Activated CD8-positive, alpha-beta T cell treated with anti-CD3 and anti-CD28 coated beads, Interleukin-2, amount 10 ng/mL, durations not matched to agents 7 days and 5 days (primary cell): Measurements from ENCODE around the gene ACAP3. TPM values are rescaled to one million over a fixed set of nuclear protein-coding genes. Genes with fewer than 3 reads are reported as not detected.
"Not testable (repeated sequence)": the region's sequence is repeated elsewhere in the genome, so short reads cannot be mapped to it uniquely, and the experiment has no call there.

Experiments
- ATAC-seq: fragments of 150-1000 bp; cut with Tn5 transposase; one replicate; pipeline ENCODE4 v1.10.0; 2021; ENCODE audit warnings: moderate library complexity
- CTCF ChIA-PET: fragments of 350-600 bp; sonication (Branson Sonifier 250); formaldehyde crosslinking; loops from one replicate; lab custom pipeline; 2021; ENCODE audit warnings: antibody characterized with exemption; lab: Charles Lee
- POLR2A ChIA-PET: fragments of 350-600 bp; sonication (Branson Sonifier 250); formaldehyde crosslinking; loops from one replicate; lab custom pipeline; 2021; ENCODE audit warnings: antibody characterized with exemption; lab: Charles Lee
- DNase-seq: peaks from one replicate; pipeline ENCODE4 v3.0.0-alpha.2; 2020
- H3K27ac Mint-ChIP-seq: one replicate; pipeline ENCODE4 v1.8.0; 2021; ENCODE audit warnings: mild to moderate bottlenecking, mixed read lengths
- H3K27me3 Mint-ChIP-seq: one replicate; pipeline ENCODE4 v1.8.0; 2021; ENCODE audit warnings: low read depth, mixed read lengths
- H3K36me3 Mint-ChIP-seq: one replicate; pipeline ENCODE4 v1.8.0; 2021; ENCODE audit warnings: low read depth, mixed read lengths
- H3K4me1 Mint-ChIP-seq: one replicate; pipeline ENCODE4 v1.8.0; 2021; ENCODE audit warnings: low read depth, mixed read lengths
- H3K4me3 Mint-ChIP-seq: one replicate; pipeline ENCODE4 v1.8.0; 2021; ENCODE audit warnings: mild to moderate bottlenecking, mixed read lengths
- H3K9me3 Mint-ChIP-seq: one replicate; pipeline ENCODE4 v1.8.0; 2022; ENCODE audit warnings: mixed read lengths; ENCODE audit not compliant: insufficient read depth
- total RNA-seq, 2 experiments: library from RNA; stranded (reverse); gene quantifications; one replicate each; pipeline ENCODE4 v1.2.3, GENCODE V29; 2021

ACAP3 gene
- total RNA-seq, 2 experiments from 2014 or later = 65.2 to 87.3 TPM

DNA sequence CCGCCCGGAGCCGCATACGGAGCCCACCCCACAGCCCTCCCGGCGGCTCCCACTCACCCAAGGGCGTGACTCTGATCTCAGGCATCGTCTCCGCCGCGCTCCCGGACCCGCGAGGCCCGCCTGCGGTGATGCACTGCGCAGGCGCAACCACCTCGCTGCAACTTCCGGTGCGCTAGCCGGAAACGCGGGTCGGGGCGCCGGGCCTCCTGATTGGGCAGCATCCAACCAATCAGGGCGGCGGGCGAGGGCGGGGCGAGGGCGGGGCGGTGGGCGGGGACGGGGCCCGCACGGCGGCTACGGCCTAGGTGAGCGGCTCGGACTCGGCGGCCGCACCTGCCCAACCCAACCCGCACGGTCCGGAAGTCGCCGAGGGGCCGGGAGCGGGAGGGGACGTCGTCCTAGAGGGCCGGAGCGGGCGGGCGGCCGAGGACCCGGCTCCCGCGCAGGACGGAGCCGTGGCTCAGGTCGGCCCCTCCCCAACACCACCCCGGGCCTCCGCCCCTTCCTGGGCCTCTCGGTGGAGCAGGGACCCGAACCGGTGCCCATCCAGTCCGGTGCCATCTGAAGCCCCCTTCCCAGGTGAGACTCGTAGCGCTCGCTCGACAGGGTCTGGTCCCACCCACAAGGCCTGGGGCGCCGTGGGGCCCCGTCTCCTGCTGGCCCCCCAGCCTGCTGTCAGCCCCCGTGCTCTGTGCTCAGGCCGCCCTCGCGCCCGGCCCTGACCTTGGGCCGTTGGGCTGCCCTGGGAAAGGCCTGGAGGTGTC lies 17.0 kb upstream of the ACAP3 start, which contains the start of the genes CPTP and INTS11:
Gene CPTP (plus strand): TSS at position 279 of the 764 bp plus-strand sequence. CDS start 2,109 bp downstream, outside the sequence.
Gene INTS11 (minus strand): TSS at position 137 of the 764 bp plus-strand sequence. CDS start 52 bp downstream, at position 85.
- POLR2A ChIA-PET = interaction anchor here (0.6 kb wide), 1 partner anchor 378 kb away, joined by 3 read pairs; no protein-coding TSS in a partner anchor
- Mint-ChIP-seq H3K36me3 (peaks cover 8% of the 10 kb centered on the region), H3K27ac (peak within 1 kb of the TSS; percentile 93), H3K9me3 (no peaks in the 10 kb centered on the region), H3K4me3 (peak within 1 kb of the TSS; percentile 87), H3K27me3 (no peaks in the 10 kb centered on the region), H3K4me1 (peaks cover 38% of the 10 kb centered on the region)
- DNase-seq (peak; percentile 97), ATAC-seq (peak; percentile 88)
- CTCF ChIA-PET = no interaction called here

- H3K9me3 Mint-ChIP-seq = no peaks in the 10 kb centered on the region
- peak; percentile 57 for ATAC-seq
- CTCF ChIA-PET = no interaction called here
- no peak for DNase-seq
- H3K27ac Mint-ChIP-seq = peak overlapping the region; percentile 68
- POLR2A ChIA-PET = no interaction called here
- no peaks in the 10 kb centered on the region for H3K27me3 Mint-ChIP-seq
- H3K36me3 Mint-ChIP-seq = peaks cover 13% of the 10 kb centered on the region
- peaks cover 38% of the 10 kb centered on the region for H3K4me1 Mint-ChIP-seq
- H3K4me3 Mint-ChIP-seq = peak overlapping the region; percentile 87
Observed at GRCh38 chr1:1324084-1324523, 16.4 kb upstream of the ACAP3 start.

GRCh38 chr1:1322952-1323351 lies 15.2 kb upstream of the ACAP3 start:
- ATAC-seq (no peak), DNase-seq (no peak)
- Mint-ChIP-seq H3K9me3 (no peaks in the 10 kb centered on the region), H3K36me3 (peaks cover 14% of the 10 kb centered on the region), H3K27ac (peak overlapping the region; percentile 93), H3K27me3 (no peaks in the 10 kb centered on the region), H3K4me3 (peak overlapping the region; percentile 82), H3K4me1 (peaks cover 38% of the 10 kb centered on the region)
- ChIA-PET CTCF (no interaction called here), POLR2A (no interaction called here)

DNA sequence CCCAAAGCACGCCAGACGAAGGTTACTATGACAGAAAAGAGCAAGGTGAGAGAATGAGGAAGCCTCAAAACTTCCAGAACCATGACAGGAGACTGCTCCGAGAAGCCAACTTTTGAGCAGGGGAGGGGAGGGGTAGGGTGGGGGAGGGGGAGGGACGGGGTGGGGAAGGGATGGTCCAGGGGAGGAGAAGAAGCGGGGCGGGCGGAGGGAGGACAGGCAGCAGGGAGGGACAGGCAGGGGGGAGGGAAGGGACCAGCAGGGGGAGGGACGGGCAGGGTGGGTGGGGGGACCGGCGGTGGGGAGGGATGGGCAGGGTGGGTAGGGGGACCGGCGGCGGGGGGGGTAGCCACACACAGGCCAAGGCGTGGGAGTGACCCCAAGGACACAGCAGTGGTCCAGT lies 14.7 kb upstream of the ACAP3 start:
- no peak for DNase-seq
- Mint-ChIP-seq H3K9me3 (no peaks in the 10 kb centered on the region), H3K27ac (peak overlapping the region; percentile 51), H3K4me3 (peak overlapping the region; percentile 42), H3K36me3 (peaks cover 17% of the 10 kb centered on the region), H3K4me1 (peaks cover 38% of the 10 kb centered on the region), H3K27me3 (no peaks in the 10 kb centered on the region)
- POLR2A ChIA-PET = no interaction called here
- ATAC-seq = no peak
- CTCF ChIA-PET = no interaction called here

GRCh38 chr1:1321477-1321876 lies 13.7 kb upstream of the ACAP3 start:
- ChIA-PET CTCF (no interaction called here), POLR2A (interaction anchor here (1.0 kb wide), 1 partner anchor 10 kb away, joined by 4 read pairs; no protein-coding TSS in a partner anchor)
- ATAC-seq (no peak), DNase-seq (no peak)
- Mint-ChIP-seq H3K4me1 (peaks cover 35% of the 10 kb centered on the region), H3K4me3 (no peak overlapping the region), H3K9me3 (no peaks in the 10 kb centered on the region), H3K36me3 (peaks cover 19% of the 10 kb centered on the region), H3K27me3 (no peaks in the 10 kb centered on the region), H3K27ac (peak overlapping the region; percentile 30)

DNA sequence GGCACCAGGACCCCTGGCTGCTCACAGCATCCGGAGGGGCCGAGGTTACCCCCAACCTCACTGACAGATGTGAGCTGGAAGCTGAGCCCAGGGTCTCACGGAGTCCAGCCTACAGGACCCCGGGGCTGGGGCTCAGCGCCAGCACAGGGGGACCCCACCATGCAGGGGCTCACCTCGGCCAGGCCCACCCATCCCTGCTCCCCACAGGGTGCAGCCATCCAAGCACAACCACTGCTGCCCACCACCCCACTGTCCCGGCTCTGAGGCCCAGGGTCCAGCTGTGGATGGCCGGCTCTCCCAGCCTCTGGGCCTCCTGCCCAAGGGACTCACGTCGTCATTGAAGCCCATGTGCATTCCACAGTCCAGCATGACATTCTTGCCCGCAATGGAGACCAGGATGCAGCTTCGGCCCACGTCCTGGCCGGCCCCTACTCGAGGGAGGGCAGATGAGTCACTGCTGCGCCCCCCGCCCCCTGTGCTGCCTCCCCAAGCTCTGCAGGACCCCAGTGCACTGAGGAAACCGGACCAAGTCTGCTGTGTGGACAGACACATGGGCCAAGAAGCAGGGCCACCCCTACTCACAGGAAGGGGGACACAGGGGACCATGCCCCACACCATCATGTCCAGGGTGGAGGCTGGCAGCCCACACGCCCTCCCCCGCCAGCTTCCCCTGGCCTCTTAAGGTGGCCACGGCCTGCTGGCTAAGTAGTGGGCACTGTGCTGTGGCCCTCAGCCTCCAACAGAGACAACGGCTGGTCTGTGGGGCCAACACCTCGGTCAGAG lies 13.1 kb upstream of the ACAP3 start:
- peaks cover 28% of the 10 kb centered on the region for H3K4me1 Mint-ChIP-seq

DNA sequence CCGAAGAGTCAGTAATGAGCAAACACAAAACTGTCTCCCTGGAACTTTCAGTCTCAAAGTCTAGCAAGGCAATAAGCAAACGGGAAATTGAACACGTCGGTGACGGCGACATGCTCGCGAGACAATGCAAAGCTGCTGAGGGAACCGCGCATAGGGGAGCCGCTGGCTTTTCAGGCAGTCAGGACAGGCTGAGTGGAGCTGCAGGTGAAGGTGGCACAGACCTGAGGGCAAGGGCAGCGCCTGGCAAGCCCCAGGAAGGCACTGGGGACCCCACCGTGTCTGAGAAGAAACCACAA lies 11.9 kb upstream of the ACAP3 start:
- ChIA-PET POLR2A (no interaction called here), CTCF (no interaction called here)
- peaks cover 24% of the 10 kb centered on the region for H3K4me1 Mint-ChIP-seq
- ATAC-seq (no peak), DNase-seq (no peak)
- no peaks in the 10 kb centered on the region for H3K27me3 Mint-ChIP-seq
- H3K36me3 Mint-ChIP-seq = peaks cover 28% of the 10 kb centered on the region
- H3K4me3 Mint-ChIP-seq = no peak overlapping the region
- no peaks in the 10 kb centered on the region for H3K9me3 Mint-ChIP-seq
- no peak overlapping the region for H3K27ac Mint-ChIP-seq

More for the DNA sequence above, 13.1 kb upstream of the ACAP3 start:
- Mint-ChIP-seq H3K27ac (no peak overlapping the region), H3K4me3 (no peak overlapping the region), H3K27me3 (no peaks in the 10 kb centered on the region), H3K9me3 (no peaks in the 10 kb centered on the region), H3K36me3 (peaks cover 23% of the 10 kb centered on the region)
- POLR2A ChIA-PET = interaction anchor here (1.0 kb wide), 1 partner anchor 9 kb away, joined by 4 read pairs; no protein-coding TSS in a partner anchor
- ATAC-seq (no peak), DNase-seq (no peak)
- CTCF ChIA-PET = no interaction called here

GRCh38 chr1:1318777-1319645 lies 11.3 kb upstream of the ACAP3 start:
- ATAC-seq (no peak), DNase-seq (no peak)
- no peak overlapping the region for H3K27ac Mint-ChIP-seq
- CTCF ChIA-PET = no interaction called here
- POLR2A ChIA-PET = no interaction called here
- peaks cover 28% of the 10 kb centered on the region for H3K36me3 Mint-ChIP-seq
- no peaks in the 10 kb centered on the region for H3K27me3 Mint-ChIP-seq
- peaks cover 23% of the 10 kb centered on the region for H3K4me1 Mint-ChIP-seq
- H3K9me3 Mint-ChIP-seq = no peaks in the 10 kb centered on the region
- H3K4me3 Mint-ChIP-seq = no peak overlapping the region

GRCh38 chr1:1318131-1318652 lies 10.5 kb upstream of the ACAP3 start:
- peaks cover 32% of the 10 kb centered on the region for H3K36me3 Mint-ChIP-seq
- DNase-seq (no peak), ATAC-seq (no peak)
- no peaks in the 10 kb centered on the region for H3K9me3 Mint-ChIP-seq
- ChIA-PET POLR2A (no interaction called here), CTCF (no interaction called here)
- no peaks in the 10 kb centered on the region for H3K27me3 Mint-ChIP-seq
- peaks cover 18% of the 10 kb centered on the region for H3K4me1 Mint-ChIP-seq
- no peak overlapping the region for H3K27ac Mint-ChIP-seq
- no peak overlapping the region for H3K4me3 Mint-ChIP-seq

DNA sequence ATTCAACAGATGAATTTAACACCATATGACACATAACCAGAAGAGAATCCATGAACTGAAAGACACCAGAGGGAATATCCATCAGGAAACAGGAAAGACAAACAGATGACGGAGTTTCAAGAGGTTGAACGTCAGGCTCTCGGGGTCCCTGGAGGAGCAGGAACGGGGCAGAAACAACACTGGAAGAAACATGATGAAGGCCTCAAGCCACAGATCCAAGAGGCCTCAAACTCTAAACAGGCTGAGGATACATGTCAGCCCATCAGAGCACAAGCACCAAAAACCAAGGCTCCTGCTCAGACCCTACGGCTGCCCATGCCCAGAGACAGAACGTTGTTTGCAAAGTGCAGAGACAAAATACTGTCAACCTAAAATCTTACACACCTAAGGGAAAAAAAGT lies 9.7 kb upstream of the ACAP3 start:
- no peaks in the 10 kb centered on the region for H3K9me3 Mint-ChIP-seq
- no peak overlapping the region for H3K27ac Mint-ChIP-seq
- CTCF ChIA-PET = no interaction called here
- no peaks in the 10 kb centered on the region for H3K27me3 Mint-ChIP-seq
- H3K4me3 Mint-ChIP-seq = no peak overlapping the region
- POLR2A ChIA-PET = no interaction called here
- peaks cover 36% of the 10 kb centered on the region for H3K36me3 Mint-ChIP-seq
- DNase-seq = no peak
- peaks cover 12% of the 10 kb centered on the region for H3K4me1 Mint-ChIP-seq
- ATAC-seq = no peak

DNA sequence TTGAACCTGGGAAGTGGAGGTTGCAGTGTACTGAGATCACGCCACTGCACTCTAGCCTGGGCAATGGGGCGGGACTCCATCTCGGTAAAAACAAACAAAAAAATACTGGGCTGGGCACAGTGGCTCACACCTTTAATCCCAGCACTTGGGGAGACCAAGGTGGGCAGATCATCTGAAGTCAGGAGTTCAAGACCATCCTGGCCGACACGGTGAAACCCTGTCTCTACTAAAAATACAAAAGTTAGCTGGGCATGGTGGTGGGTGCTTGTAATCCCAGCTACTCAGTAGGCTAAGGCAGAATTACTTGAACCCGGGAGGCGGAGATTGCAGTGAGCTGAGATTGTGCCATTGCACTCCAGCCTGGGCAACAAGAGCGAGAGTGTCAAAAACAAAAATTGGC lies 8.5 kb upstream of the ACAP3 start:
- DNase-seq, CTCF ChIA-PET: not testable (repeated sequence)

More for the DNA sequence above, 8.5 kb upstream of the ACAP3 start:
- H3K4me3 Mint-ChIP-seq, H3K27ac Mint-ChIP-seq, H3K9me3 Mint-ChIP-seq, ATAC-seq, H3K27me3 Mint-ChIP-seq, H3K4me1 Mint-ChIP-seq: not testable (repeated sequence)
- peaks cover 33% of the 10 kb centered on the region for H3K36me3 Mint-ChIP-seq
- POLR2A ChIA-PET = interaction anchor here (0.6 kb wide), 1 partner anchor 344 kb away, joined by 3 read pairs; no protein-coding TSS in a partner anchor
